Breast epithelium (tissue), 3 donors: ENCODE results near the gene HSPB9.

Experiments
- POLR2A ChIP-seq: fragments of 450-650 bp; IDR thresholded peaks from one replicate; pipeline ENCODE4 v1.6.1; 2016; ENCODE audit warnings: antibody characterized with exemption, mild to moderate bottlenecking, moderate library complexity
- POLR2AphosphoS5 ChIP-seq, 3 donors: sonication (generic); formaldehyde crosslinking; IDR thresholded peaks; one replicate each; pipeline ENCODE4 v1.6.1; 2017; ENCODE audit warnings: antibody characterized with exemption in 3 of 3

DNA sequence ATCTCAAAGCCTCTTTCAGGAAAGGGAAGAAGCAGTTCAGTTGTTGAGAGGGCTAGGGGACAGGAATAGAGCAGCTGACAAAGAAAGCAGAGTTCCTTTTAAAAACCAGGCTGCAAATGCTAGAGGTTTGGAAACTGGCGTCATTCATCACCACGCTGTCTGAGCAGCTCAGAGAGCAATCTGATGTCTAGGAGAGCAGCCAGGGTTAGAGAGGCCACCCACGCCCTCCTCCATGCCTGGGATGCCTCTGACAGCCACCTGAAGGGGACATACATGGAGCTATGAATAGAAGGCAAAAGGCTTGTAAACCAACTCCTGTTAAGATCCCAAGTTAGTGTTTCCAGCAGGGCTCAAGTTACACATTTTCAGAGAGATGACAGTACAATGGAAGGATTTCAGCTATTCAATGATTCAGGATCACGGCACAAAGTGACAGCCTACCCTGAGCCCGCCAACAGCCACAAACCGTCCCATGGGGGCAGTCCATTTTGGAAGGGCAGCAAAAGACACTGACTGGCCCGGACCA, 19.8 kb downstream of the HSPB9 start:
- TF ChIP-seq POLR2AphosphoS5 (IDR thresholded peaks at IDR 0.05) (no peak), POLR2A (no peak)
